CD14-positive monocyte (primary cell): ENCODE results near the gene PNPLA3. TPM values are rescaled to one million over a fixed set of nuclear protein-coding genes. Genes with fewer than 3 reads are reported as not detected.

ENCODE experiments used
- DNase-seq, 3 donors: peaks; one replicate each; pipeline ENCODE4 v3.0.0-alpha.2; 2011 to 2022
- H2AFZ ChIP-seq: 2 replicates; pipeline ENCODE4 v1.6.0; 2012; ENCODE audit warnings: mild to moderate bottlenecking, low read depth, low read length, inconsistent platforms; ENCODE audit not compliant: insufficient read depth, poor library complexity, severe bottlenecking
- H3K27ac ChIP-seq, 2 donors: 1 replicate in 1 of 2; 2 replicates in 1 of 2; pipeline ENCODE4 v1.5.1; 2012 to 2013; ENCODE audit warnings: low read length in 2 of 2, control low read depth in 1 of 2, inconsistent platforms in 1 of 2, low read depth in 1 of 2, mild to moderate bottlenecking in 1 of 2
- H3K27me3 ChIP-seq, 2 donors: one replicate each; pipeline versions ENCODE4 v1.6.0 to v1.6.1; 2011 to 2013; ENCODE audit warnings: low read length in 2 of 2; ENCODE audit not compliant: control insufficient read depth in 2 of 2, insufficient read depth in 2 of 2
- H3K36me3 ChIP-seq, 2 donors: replicated peaks in 1 of 2; 1 replicate in 1 of 2; 2 replicates in 1 of 2; pipeline versions ENCODE4 v1.5.1 to v1.6.1; 2012 to 2013; ENCODE audit warnings: low read length in 2 of 2, control low read depth in 1 of 2, inconsistent platforms in 1 of 2, mild to moderate bottlenecking in 1 of 2; ENCODE audit not compliant: insufficient read depth in 2 of 2, control insufficient read depth in 1 of 2
- H3K4me1 ChIP-seq, 2 donors: 1 replicate in 1 of 2; 2 replicates in 1 of 2; pipeline versions ENCODE4 v1.5.1 to v1.6.1; 2012 to 2013; ENCODE audit warnings: low read length in 2 of 2, control low read depth in 1 of 2, inconsistent platforms in 1 of 2, mild to moderate bottlenecking in 1 of 2, moderate library complexity in 1 of 2; ENCODE audit not compliant: insufficient read depth in 2 of 2, control insufficient read depth in 1 of 2
- H3K4me2 ChIP-seq: replicated peaks from 2 replicates; pipeline ENCODE3; 2012; ENCODE audit warnings: low read length, moderate library complexity, mild to moderate bottlenecking; ENCODE audit not compliant: poor library complexity, severe bottlenecking; ENCODE audit errors: extremely low read depth
- H3K4me3 ChIP-seq, 3 experiments: fragments of 200-600 bp in 1 of 3; sonication (generic) in 1 of 3; replicated peaks in 1 of 3; 1 replicate in 2 of 3; 2 replicates in 1 of 3; pipeline ENCODE4 v1.5.1; 2011 to 2013; ENCODE audit warnings: low read length in 3 of 3, mild to moderate bottlenecking in 3 of 3, control low read depth in 2 of 3, low read depth in 2 of 3, inconsistent platforms in 1 of 3, moderate library complexity in 1 of 3
- H3K79me2 ChIP-seq: 2 replicates; pipeline ENCODE4 v1.6.0; 2012; ENCODE audit warnings: mild to moderate bottlenecking, control low read depth, inconsistent platforms, low read length, moderate library complexity; ENCODE audit not compliant: insufficient read depth
- H3K9ac ChIP-seq: 2 replicates; pipeline ENCODE4 v1.6.0; 2017; ENCODE audit warnings: low read length, mild to moderate bottlenecking; ENCODE audit not compliant: insufficient read depth, poor library complexity, severe bottlenecking
- H3K9me3 ChIP-seq, 2 donors: replicated peaks in 1 of 2; 1 replicate in 1 of 2; 2 replicates in 1 of 2; pipeline versions ENCODE4 v1.5.1 to v1.6.1; 2012 to 2013; ENCODE audit warnings: low read length in 2 of 2, control low read depth in 1 of 2; ENCODE audit not compliant: control insufficient read depth in 1 of 2, insufficient read depth in 1 of 2
- H4K20me1 ChIP-seq: 2 replicates; pipeline ENCODE4 v1.6.0; 2012; ENCODE audit warnings: mild to moderate bottlenecking, low read length, control low read depth, moderate library complexity; ENCODE audit not compliant: insufficient read depth
- H3K27ac Mint-ChIP-seq, 7 donors: one replicate each; pipeline ENCODE4 v1.8.0; 2020; ENCODE audit warnings: mild to moderate bottlenecking in 7 of 7, mixed read lengths in 7 of 7, moderate library complexity in 6 of 7, inconsistent platforms in 2 of 7
- H3K27me3 Mint-ChIP-seq, 3 donors: one replicate each; pipeline ENCODE4 v1.8.0; 2021 to 2022; ENCODE audit warnings: low read depth in 3 of 3, mild to moderate bottlenecking in 3 of 3, mixed read lengths in 3 of 3, moderate library complexity in 3 of 3, inconsistent platforms in 1 of 3
- H3K36me3 Mint-ChIP-seq, 2 donors: one replicate each; pipeline ENCODE4 v1.8.0; 2020; ENCODE audit warnings: mixed read lengths in 2 of 2, inconsistent platforms in 1 of 2, mild to moderate bottlenecking in 1 of 2
- H3K4me1 Mint-ChIP-seq: one replicate; pipeline ENCODE4 v1.8.0; 2020; ENCODE audit warnings: mild to moderate bottlenecking, mixed read lengths
- H3K4me3 Mint-ChIP-seq, 2 donors: one replicate each; pipeline ENCODE4 v1.8.0; 2020; ENCODE audit warnings: mild to moderate bottlenecking in 2 of 2, mixed read lengths in 2 of 2, moderate library complexity in 1 of 2
- H3K9me3 Mint-ChIP-seq, 7 donors: one replicate each; pipeline ENCODE4 v1.8.0; 2020 to 2022; ENCODE audit warnings: mixed read lengths in 7 of 7, mild to moderate bottlenecking in 6 of 7, moderate library complexity in 6 of 7, inconsistent platforms in 2 of 7
- CTCF ChIP-seq: fragments of 200-600 bp; IDR thresholded peaks from one replicate; pipeline ENCODE4 v1.8.0; 2022; ENCODE audit warnings: antibody characterized with exemption, mild to moderate bottlenecking
- WGBS: methylation state at CpG from one replicate; pipeline ENCODE4 v1.1.5; 2013; ENCODE audit warnings: missing lambda C conversion rate; ENCODE audit not compliant: insufficient coverage; 5-methylcytosine and 5-hydroxymethylcytosine counted together
- intact Hi-C, 2 donors: fragments of 100-400 bp; cut with micrococcal nuclease; formaldehyde crosslinking; loops; one replicate each; pipeline versions ENCODE4 v1.15.0 to v1.15.1; 2023
- polyA plus RNA-seq, 3 donors: library from polyadenylated mRNA; depleted of rRNA in 1 of 3; unstranded in 2 of 3; stranded (reverse) in 1 of 3; fragments of 300-500 nt in 2 of 3; fragments of >200 nt in 1 of 3; fragmentation: Illumina TruSeq in 2 of 3; gene quantifications; 1 replicate in 2 of 3; 2 replicates in 1 of 3; pipeline ENCODE4 v1.2.3, GENCODE V29; 2012 to 2021

Gene PNPLA3
- polyA plus RNA-seq, 3 donors = not detected

GRCh38 chr22:43980996-43981395 is 57.4 kb downstream of the PNPLA3 start:
- no peak overlapping the region for H3K4me3 Mint-ChIP-seq
- no peak overlapping the region for H3K4me2 ChIP-seq
- peaks cover 82 to 98% of the 10 kb centered on the region in 2 donors for H3K36me3 ChIP-seq
- TF ChIP-seq CTCF = no peak
- H3K27me3 Mint-ChIP-seq = peaks cover 0 to 3% (median 2%) of the 10 kb centered on the region in 3 donors
- peaks cover 82 to 91% of the 10 kb centered on the region in 2 donors for H3K36me3 Mint-ChIP-seq
- intact Hi-C loops = no loop called here
- no peak overlapping the region for H3K27ac ChIP-seq
- H3K4me1 ChIP-seq = no peaks in the 10 kb centered on the region
- no peaks in the 10 kb centered on the region for H3K79me2 ChIP-seq
- H3K4me3 ChIP-seq = no peak overlapping the region
- H3K9me3 ChIP-seq = no peaks in the 10 kb centered on the region
- no peaks in the 10 kb centered on the region for H4K20me1 ChIP-seq
- H2AFZ ChIP-seq = no peak overlapping the region
- H3K9me3 Mint-ChIP-seq = peaks cover 0 to 2% (median 0%) of the 10 kb centered on the region in 7 donors
- no peak overlapping the region for H3K9ac ChIP-seq
- 95% methylated on average over 17 of the region's 17 CpGs for WGBS
- H3K27me3 ChIP-seq = no peaks in the 10 kb centered on the region
- H3K27ac Mint-ChIP-seq = no peak overlapping the region
- no peaks in the 10 kb centered on the region for H3K4me1 Mint-ChIP-seq
- no peak for DNase-seq

DNA sequence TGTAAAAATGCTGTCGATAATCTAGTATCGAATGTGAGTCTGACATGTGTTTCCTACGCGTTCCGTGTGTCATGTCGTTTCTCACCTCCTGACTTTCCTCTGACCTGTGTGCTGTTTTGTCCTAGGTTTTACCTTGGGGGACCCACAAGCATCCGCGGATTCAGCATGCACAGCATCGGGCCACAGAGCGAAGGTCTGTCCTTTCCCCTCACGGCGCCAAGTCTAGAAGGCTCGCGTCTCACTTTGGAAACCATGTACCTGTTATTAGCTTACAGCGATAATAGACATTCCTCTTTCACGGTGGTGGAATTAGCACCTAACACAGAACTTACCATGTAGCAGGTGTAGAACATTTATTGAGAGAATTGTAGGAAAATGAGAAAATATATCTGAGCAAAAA is 60.2 kb downstream of the PNPLA3 start:
- H3K36me3 ChIP-seq = peaks cover 79 to 98% of the 10 kb centered on the region in 2 donors
- Mint-ChIP-seq H3K4me3 (no peak overlapping the region), H3K36me3 (peaks cover 83 to 91% of the 10 kb centered on the region in 2 donors), H3K27ac (no peak overlapping the region), H3K4me1 (no peaks in the 10 kb centered on the region), H3K27me3 (peaks cover 0 to 3% (median 2%) of the 10 kb centered on the region in 3 donors), H3K9me3 (peaks cover 0 to 2% (median 0%) of the 10 kb centered on the region in 7 donors)
- TF ChIP-seq CTCF = no peak
- H3K79me2 ChIP-seq = no peaks in the 10 kb centered on the region
- no peak for DNase-seq
- no peak overlapping the region for H2AFZ ChIP-seq
- no peak overlapping the region for H3K4me3 ChIP-seq
- no peaks in the 10 kb centered on the region for H3K9me3 ChIP-seq
- no peak overlapping the region for H3K4me2 ChIP-seq
- intact Hi-C loops = no loop called here
- 98% methylated on average over 11 of the region's 16 CpGs for WGBS
- no peaks in the 10 kb centered on the region for H3K4me1 ChIP-seq
- no peak overlapping the region for H3K9ac ChIP-seq
- no peaks in the 10 kb centered on the region for H3K27me3 ChIP-seq
- no peak overlapping the region for H3K27ac ChIP-seq
- no peaks in the 10 kb centered on the region for H4K20me1 ChIP-seq
